Bronchial epithelial cell (primary cell): ENCODE data around the gene ZMAT5. TPM values are rescaled to one million over a fixed set of nuclear protein-coding genes. Genes with fewer than 3 reads are reported as not detected.

Experiments
- DNase-seq: peaks from one replicate; pipeline ENCODE4 v3.0.0-alpha.2; 2010; ENCODE audit warnings: low read depth
- FAIRE-seq: peaks from 2 replicates; lab custom pipeline; 2011; peaks lifted over from hg19 to GRCh38; lab: Jason Lieb, UNC
- H3K27me3 ChIP-seq: 2 replicates; pipeline ENCODE4 v1.5.1; 2011; ENCODE audit warnings: low read length; ENCODE audit not compliant: control insufficient read depth, insufficient read depth
- H3K36me3 ChIP-seq: 2 replicates; pipeline ENCODE4 v1.5.1; 2011; ENCODE audit warnings: low read length; ENCODE audit not compliant: control insufficient read depth, insufficient read depth
- H3K4me3 ChIP-seq: 2 replicates; pipeline ENCODE4 v1.5.1; 2011; ENCODE audit warnings: mild to moderate bottlenecking, low read depth, low read length, control low read depth
- total RNA-seq: library from RNA; depleted of rRNA; stranded (reverse); fragments of >200 nt; gene quantifications from 2 replicates; pipeline ENCODE4 v1.2.1, GENCODE V29; 2014
- TF ChIP-seq, protein P1 (sequence below): IDR thresholded peaks from 2 replicates; pipeline ENCODE4 v1.5.1; 2011; ENCODE audit warnings: mild to moderate bottlenecking, moderate library complexity, low read length, control low read depth, inconsistent platforms; ENCODE audit not compliant: insufficient read depth, severe bottlenecking

The ZMAT5 gene
- total RNA-seq, 1 donor from 2014 or later: 24.7 TPM

DNA sequence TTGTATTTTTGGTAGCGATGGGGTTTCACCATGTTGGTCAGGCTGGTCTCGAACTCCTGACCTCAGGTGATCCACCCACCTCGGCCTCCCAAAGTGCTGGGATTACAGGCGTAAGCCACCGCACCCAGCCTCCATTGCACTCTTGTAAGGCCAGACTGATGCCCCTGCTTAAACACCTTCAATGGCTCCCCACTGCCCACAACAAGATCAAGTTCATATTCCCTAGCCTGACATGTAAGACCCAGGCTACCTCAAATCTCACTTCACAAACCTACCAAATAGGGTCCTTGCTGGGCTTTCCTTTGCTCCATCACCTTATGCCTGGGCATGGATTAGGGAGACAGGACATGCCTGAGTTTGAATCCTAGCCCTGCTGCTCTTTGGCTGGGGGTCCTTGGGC, 13.4 kb upstream of the ZMAT5 start:
- FAIRE-seq (no peak), DNase-seq (no peak)
- no peak overlapping the region for H3K4me3 ChIP-seq
- H3K36me3 ChIP-seq: no peaks in the 10 kb centered on the region
- no peaks in the 10 kb centered on the region for H3K27me3 ChIP-seq
- TF ChIP-seq, protein P1, sequence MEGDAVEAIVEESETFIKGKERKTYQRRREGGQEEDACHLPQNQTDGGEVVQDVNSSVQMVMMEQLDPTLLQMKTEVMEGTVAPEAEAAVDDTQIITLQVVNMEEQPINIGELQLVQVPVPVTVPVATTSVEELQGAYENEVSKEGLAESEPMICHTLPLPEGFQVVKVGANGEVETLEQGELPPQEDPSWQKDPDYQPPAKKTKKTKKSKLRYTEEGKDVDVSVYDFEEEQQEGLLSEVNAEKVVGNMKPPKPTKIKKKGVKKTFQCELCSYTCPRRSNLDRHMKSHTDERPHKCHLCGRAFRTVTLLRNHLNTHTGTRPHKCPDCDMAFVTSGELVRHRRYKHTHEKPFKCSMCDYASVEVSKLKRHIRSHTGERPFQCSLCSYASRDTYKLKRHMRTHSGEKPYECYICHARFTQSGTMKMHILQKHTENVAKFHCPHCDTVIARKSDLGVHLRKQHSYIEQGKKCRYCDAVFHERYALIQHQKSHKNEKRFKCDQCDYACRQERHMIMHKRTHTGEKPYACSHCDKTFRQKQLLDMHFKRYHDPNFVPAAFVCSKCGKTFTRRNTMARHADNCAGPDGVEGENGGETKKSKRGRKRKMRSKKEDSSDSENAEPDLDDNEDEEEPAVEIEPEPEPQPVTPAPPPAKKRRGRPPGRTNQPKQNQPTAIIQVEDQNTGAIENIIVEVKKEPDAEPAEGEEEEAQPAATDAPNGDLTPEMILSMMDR: no peak

DNA sequence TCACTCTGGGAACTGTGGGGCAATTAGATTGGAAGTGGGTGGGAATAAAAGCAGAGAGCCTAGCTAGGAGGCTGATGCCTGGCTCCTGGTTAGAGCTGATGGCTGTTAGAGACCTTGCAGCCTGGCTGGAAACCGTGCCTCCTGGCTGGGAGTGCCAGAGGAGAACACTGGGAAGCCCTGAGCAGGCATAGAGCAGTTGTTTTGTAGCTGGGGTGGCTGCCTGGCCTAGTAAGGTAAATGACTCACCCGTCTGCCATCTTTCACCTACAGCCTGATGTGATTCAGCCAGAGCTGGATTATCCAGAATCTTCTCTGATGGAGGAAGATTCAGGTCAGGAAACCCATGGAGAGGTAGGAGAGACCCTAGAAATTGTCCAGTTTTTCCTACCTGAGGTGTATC, 6.4 kb upstream of the ZMAT5 start:
- H3K4me3 ChIP-seq: no peak overlapping the region
- FAIRE-seq: no peak
- H3K36me3 ChIP-seq: peaks cover 6% of the 10 kb centered on the region
- peak; percentile 86 for DNase-seq
- H3K27me3 ChIP-seq: no peaks in the 10 kb centered on the region
- TF ChIP-seq, protein P1: no peak

DNA sequence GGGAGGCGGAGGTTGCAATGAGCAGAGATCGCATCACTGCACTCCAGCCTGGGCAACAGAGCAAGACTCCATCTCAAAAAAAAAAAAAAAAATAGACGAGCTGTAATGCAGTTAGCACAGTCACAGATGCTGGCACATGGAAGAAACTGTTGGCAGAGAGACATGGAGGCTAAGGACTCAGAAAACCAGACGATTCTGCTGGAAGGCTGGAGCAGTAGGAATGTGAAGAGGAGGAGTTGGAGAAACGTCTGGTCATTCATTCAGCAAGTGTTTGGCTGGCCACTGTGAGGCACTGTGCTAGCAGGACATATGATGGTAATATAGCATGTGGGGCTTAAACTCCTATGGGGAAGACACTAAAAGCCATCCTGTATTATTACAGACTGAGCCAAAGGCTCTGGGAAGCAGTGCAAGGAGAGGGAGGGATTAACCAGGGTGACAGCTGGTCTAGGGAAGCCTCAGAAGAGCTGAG, 5.4 kb upstream of the ZMAT5 start:
- Histone ChIP-seq H3K27me3 (no peaks in the 10 kb centered on the region), H3K36me3 (peaks cover 6% of the 10 kb centered on the region), H3K4me3 (no peak overlapping the region)
- peak; percentile 40 for DNase-seq
- no peak for FAIRE-seq
- TF ChIP-seq, protein P1: peak; percentile 56

DNA sequence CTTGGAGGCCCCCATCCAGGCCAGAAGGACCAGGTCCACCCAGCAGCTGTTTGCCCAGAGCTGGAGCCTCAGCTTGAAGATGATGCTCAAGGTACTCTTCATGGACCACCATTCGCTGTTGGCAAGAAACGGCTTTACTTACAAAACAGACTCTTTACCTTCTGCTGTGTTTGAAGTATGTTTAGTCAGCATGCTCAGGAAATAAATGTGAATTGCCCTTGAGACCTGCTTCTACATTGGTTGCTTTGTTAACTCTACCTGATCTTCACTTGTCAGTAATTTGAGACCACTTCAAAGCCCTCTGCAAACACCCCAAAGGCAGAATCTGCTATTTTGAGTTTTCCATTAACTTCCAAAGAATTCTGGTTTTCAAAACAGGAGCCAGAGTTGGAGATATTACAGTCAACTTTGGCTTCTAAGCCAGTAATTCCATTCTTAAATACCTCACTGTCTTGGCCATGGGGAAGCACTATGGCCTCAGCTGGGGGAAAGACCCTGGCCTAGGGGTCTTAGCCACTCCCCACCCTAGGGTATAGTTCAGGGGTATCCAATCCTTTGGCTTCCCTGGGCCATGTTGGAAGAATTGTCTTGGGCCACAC, 3.0 kb upstream of the ZMAT5 start:
- no peak for DNase-seq
- peaks cover 6% of the 10 kb centered on the region for H3K36me3 ChIP-seq
- H3K4me3 ChIP-seq: no peak overlapping the region
- FAIRE-seq: no peak
- TF ChIP-seq, protein P1: no peak
- no peaks in the 10 kb centered on the region for H3K27me3 ChIP-seq

DNA sequence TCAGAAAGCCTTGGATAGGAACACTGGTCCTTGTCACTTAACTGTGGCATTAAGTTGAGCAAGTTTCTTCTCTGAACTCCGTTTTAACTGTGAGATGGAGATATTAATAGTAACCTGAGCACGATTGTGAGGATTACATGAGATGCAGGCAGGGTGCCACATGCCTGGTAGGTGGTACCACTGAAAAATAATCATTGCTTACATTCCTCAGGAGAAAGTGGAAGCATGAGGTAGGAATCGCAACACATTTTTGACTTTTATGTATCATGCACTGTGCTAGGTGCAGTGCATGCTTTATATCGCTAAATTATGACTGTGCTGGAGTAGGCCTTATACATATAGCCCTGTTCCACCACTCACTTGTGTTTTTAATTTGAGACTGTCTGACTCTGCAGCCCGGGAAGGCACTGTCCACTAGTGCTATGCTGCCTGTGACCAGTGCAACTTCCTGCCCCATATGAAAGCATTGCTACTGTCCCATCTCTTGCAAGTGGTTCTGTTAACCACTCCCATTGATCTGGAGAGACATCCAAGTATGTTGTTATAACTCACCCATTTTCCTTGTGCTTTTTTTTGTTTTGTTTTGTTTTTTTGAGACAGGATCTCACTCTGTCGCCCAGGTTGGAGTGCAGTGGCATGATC, 1.4 kb upstream of the ZMAT5 start:
- H3K27me3 ChIP-seq: no peaks in the 10 kb centered on the region
- FAIRE-seq (no peak), DNase-seq (no peak)
- peaks cover 6% of the 10 kb centered on the region for H3K36me3 ChIP-seq
- TF ChIP-seq, protein P1: no peak
- H3K4me3 ChIP-seq: peak overlapping the region; percentile 71
